Stimulated activated naive CD8-positive, alpha-beta T cell treated with anti-CD3 and anti-CD28 coated beads, Interleukin-15, amount 100 ng/mL, for 72 hours (primary cell): ENCODE measurements around the gene CLEC19A.
A peak's percentile ranks its signal among the peaks of the same experiment; 100 is the strongest.
"Not testable (repeated sequence)": the region's sequence is repeated elsewhere in the genome, so short reads cannot be mapped to it uniquely, and the experiment has no call there.

ENCODE experiments used
- ATAC-seq: fragments of 150-1000 bp; cut with Tn5 transposase; 2 replicates; pipeline ENCODE4 v1.10.0; 2021; ENCODE audit warnings: mild to moderate bottlenecking, moderate library complexity
- DNase-seq, 2 donors: peaks; one replicate each; pipeline ENCODE4 v3.0.0; 2021 to 2022
- H3K27ac Mint-ChIP-seq, 2 donors: one replicate each; pipeline ENCODE4 v1.8.0; 2022; ENCODE audit warnings: mild to moderate bottlenecking in 2 of 2, mixed read lengths in 2 of 2, moderate library complexity in 2 of 2
- H3K27me3 Mint-ChIP-seq: one replicate; pipeline ENCODE4 v1.8.0; 2022; ENCODE audit warnings: mixed read lengths
- H3K4me1 Mint-ChIP-seq: one replicate; pipeline ENCODE4 v1.8.0; 2022; ENCODE audit warnings: mild to moderate bottlenecking, mixed read lengths
- H3K4me3 Mint-ChIP-seq, 2 donors: one replicate each; pipeline ENCODE4 v1.8.0; 2022; ENCODE audit warnings: mild to moderate bottlenecking in 2 of 2, mixed read lengths in 2 of 2, moderate library complexity in 1 of 2
- H3K9me3 Mint-ChIP-seq, 2 donors: one replicate each; pipeline ENCODE4 v1.8.0; 2022; ENCODE audit warnings: mixed read lengths in 2 of 2

The CLEC19A gene

GRCh38 chr16:19295393-19295792, 9.9 kb downstream of the CLEC19A start:
- ATAC-seq: no peak
- Mint-ChIP-seq H3K27ac (no peak overlapping the region), H3K4me3 (no peak overlapping the region), H3K27me3 (peaks cover 27% of the 10 kb centered on the region), H3K9me3 (peaks cover 0 to 5% of the 10 kb centered on the region in 2 donors), H3K4me1 (peaks cover 14% of the 10 kb centered on the region)
- DNase-seq: no peak

- Mint-ChIP-seq H3K9me3 (peaks cover 0 to 5% of the 10 kb centered on the region in 2 donors), H3K27me3 (peaks cover 19% of the 10 kb centered on the region), H3K27ac (no peak overlapping the region), H3K4me3 (no peak overlapping the region), H3K4me1 (peaks cover 14% of the 10 kb centered on the region)
- ATAC-seq (no peak), DNase-seq (no peak)
Observed at GRCh38 chr16:19297454-19297853, 11.9 kb downstream of the CLEC19A start.

- no peak overlapping the region for H3K27ac Mint-ChIP-seq
Observed at GRCh38 chr16:19299565-19299964, 14.0 kb downstream of the CLEC19A start.

GRCh38 chr16:19301931-19302330, 16.4 kb downstream of the CLEC19A start:
- Mint-ChIP-seq H3K9me3 (no peaks in the 10 kb centered on the region), H3K27me3 (peaks cover 21% of the 10 kb centered on the region), H3K4me1 (no peaks in the 10 kb centered on the region), H3K27ac (no peak overlapping the region), H3K4me3 (no peak overlapping the region)
- DNase-seq (no peak), ATAC-seq (no peak)

More at GRCh38 chr16:19299565-19299964, 14.0 kb downstream of the CLEC19A start:
- no peak overlapping the region for H3K4me3 Mint-ChIP-seq
- DNase-seq (no peak), ATAC-seq (no peak)
- H3K9me3 Mint-ChIP-seq: no peaks in the 10 kb centered on the region
- H3K4me1 Mint-ChIP-seq: peaks cover 5% of the 10 kb centered on the region
- peaks cover 15% of the 10 kb centered on the region for H3K27me3 Mint-ChIP-seq

GRCh38 chr16:19304750-19305149, 19.2 kb downstream of the CLEC19A start:
- Mint-ChIP-seq H3K27ac (peak overlapping the region in 1 of 2 donors; percentile 23), H3K27me3 (peaks cover 28% of the 10 kb centered on the region), H3K4me1 (no peaks in the 10 kb centered on the region), H3K4me3 (no peak overlapping the region), H3K9me3 (peaks cover 0 to 3% of the 10 kb centered on the region in 2 donors)
- ATAC-seq: no peak
- DNase-seq: no peak

GRCh38 chr16:19305443-19305842, 19.9 kb downstream of the CLEC19A start:
- Mint-ChIP-seq H3K9me3 (peaks cover 0 to 3% of the 10 kb centered on the region in 2 donors), H3K4me1 (no peaks in the 10 kb centered on the region), H3K27ac (no peak overlapping the region), H3K4me3 (no peak overlapping the region), H3K27me3 (peaks cover 25% of the 10 kb centered on the region)
- no peak for ATAC-seq
- DNase-seq: no peak

GRCh38 chr16:19307587-19308241, 22.2 kb downstream of the CLEC19A start:
- Mint-ChIP-seq H3K4me1 (no peaks in the 10 kb centered on the region), H3K9me3 (peaks cover 0 to 3% of the 10 kb centered on the region in 2 donors), H3K27me3 (peaks cover 17% of the 10 kb centered on the region), H3K27ac (no peak overlapping the region), H3K4me3 (no peak overlapping the region)
- DNase-seq: no peak
- no peak for ATAC-seq

GRCh38 chr16:19308392-19308791, 22.9 kb downstream of the CLEC19A start:
- Mint-ChIP-seq H3K4me1 (no peaks in the 10 kb centered on the region), H3K4me3 (no peak overlapping the region), H3K27ac (no peak overlapping the region), H3K27me3 (peaks cover 17% of the 10 kb centered on the region), H3K9me3 (peaks cover 0 to 3% of the 10 kb centered on the region in 2 donors)
- DNase-seq (no peak), ATAC-seq (no peak)

GRCh38 chr16:19309178-19309577, 23.6 kb downstream of the CLEC19A start:
- H3K4me3 Mint-ChIP-seq: no peak overlapping the region
- peaks cover 0 to 3% of the 10 kb centered on the region in 2 donors for H3K9me3 Mint-ChIP-seq
- no peak for DNase-seq
- H3K4me1 Mint-ChIP-seq: no peaks in the 10 kb centered on the region
- no peak for ATAC-seq
- H3K27ac Mint-ChIP-seq: no peak overlapping the region
- H3K27me3 Mint-ChIP-seq: peaks cover 17% of the 10 kb centered on the region

GRCh38 chr16:19314718-19315425, 29.3 kb downstream of the CLEC19A start:
- no peak for ATAC-seq
- Mint-ChIP-seq H3K4me3 (no peak overlapping the region), H3K27me3 (peaks cover 8% of the 10 kb centered on the region), H3K27ac (no peak overlapping the region), H3K4me1 (no peaks in the 10 kb centered on the region), H3K9me3 (no peaks in the 10 kb centered on the region)
- DNase-seq: no peak

- Mint-ChIP-seq H3K4me1 (no peaks in the 10 kb centered on the region), H3K4me3 (no peak overlapping the region), H3K27ac (no peak overlapping the region)
Observed at GRCh38 chr16:19315889-19316433, 30.4 kb downstream of the CLEC19A start.

GRCh38 chr16:19316846-19317245, 31.3 kb downstream of the CLEC19A start:
- H3K9me3 Mint-ChIP-seq: no peaks in the 10 kb centered on the region
- DNase-seq (no peak), ATAC-seq (no peak)
- no peaks in the 10 kb centered on the region for H3K4me1 Mint-ChIP-seq
- H3K27ac Mint-ChIP-seq: no peak overlapping the region
- H3K4me3 Mint-ChIP-seq: no peak overlapping the region
- H3K27me3 Mint-ChIP-seq: peaks cover 8% of the 10 kb centered on the region

More at GRCh38 chr16:19315889-19316433, 30.4 kb downstream of the CLEC19A start:
- DNase-seq: no peak
- Mint-ChIP-seq H3K27me3 (peaks cover 8% of the 10 kb centered on the region), H3K9me3 (no peaks in the 10 kb centered on the region)
- no peak for ATAC-seq

- peaks cover 10% of the 10 kb centered on the region for H3K27me3 Mint-ChIP-seq
- not testable (repeated sequence) for DNase-seq, H3K4me3 Mint-ChIP-seq, ATAC-seq, H3K9me3 Mint-ChIP-seq, H3K4me1 Mint-ChIP-seq, H3K27ac Mint-ChIP-seq
Observed at GRCh38 chr16:19321186-19321585, 35.7 kb downstream of the CLEC19A start.

- no peak for DNase-seq
- H3K27ac Mint-ChIP-seq: no peak overlapping the region
- H3K4me1 Mint-ChIP-seq: no peaks in the 10 kb centered on the region
- H3K9me3 Mint-ChIP-seq: no peaks in the 10 kb centered on the region
- peaks cover 9% of the 10 kb centered on the region for H3K27me3 Mint-ChIP-seq
- H3K4me3 Mint-ChIP-seq: no peak overlapping the region
- no peak for ATAC-seq
Observed at GRCh38 chr16:19323596-19323995, 38.1 kb downstream of the CLEC19A start.

GRCh38 chr16:19328364-19328763, 42.8 kb downstream of the CLEC19A start:
- no peak for DNase-seq
- ATAC-seq: no peak
- H3K4me1 Mint-ChIP-seq: no peaks in the 10 kb centered on the region

GRCh38 chr16:19329932-19330331, 44.4 kb downstream of the CLEC19A start:
- ATAC-seq (no peak), DNase-seq (no peak)
- Mint-ChIP-seq H3K9me3 (no peaks in the 10 kb centered on the region), H3K4me1 (no peaks in the 10 kb centered on the region), H3K27ac (no peak overlapping the region), H3K4me3 (no peak overlapping the region), H3K27me3 (peaks cover 9% of the 10 kb centered on the region)

More at GRCh38 chr16:19328364-19328763, 42.8 kb downstream of the CLEC19A start:
- Mint-ChIP-seq H3K27ac (no peak overlapping the region), H3K4me3 (no peak overlapping the region), H3K27me3 (peaks cover 9% of the 10 kb centered on the region), H3K9me3 (no peaks in the 10 kb centered on the region)
